ENCODE measurements around the gene SLC22A23.

SLC22A23 gene

DNA sequence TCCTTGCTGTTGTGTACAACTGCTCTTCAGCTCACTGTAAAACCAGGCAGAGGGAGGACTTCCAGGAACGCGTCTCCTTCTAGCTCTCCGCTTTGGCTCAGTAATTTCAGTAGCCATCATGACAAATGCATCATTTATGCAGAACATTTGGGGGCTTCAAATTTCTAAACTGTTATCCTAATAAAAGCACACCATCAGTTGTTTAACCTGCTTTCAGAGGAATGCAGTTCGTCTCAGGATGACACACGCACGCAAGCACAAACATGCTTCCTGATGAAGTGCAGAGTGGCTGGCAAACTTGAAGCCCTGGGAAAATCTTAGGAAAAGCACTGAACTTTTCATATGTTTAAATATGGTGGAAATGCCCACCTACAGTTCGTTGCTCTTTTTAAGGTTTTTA lies 24.4 kb downstream of the SLC22A23 start:
- DNase-seq (ENCODE audit: insufficient read length, low spot score) (no peak), FAIRE-seq (no peak)
- no peak for TF ChIP-seq CTCF (IDR thresholded peaks at IDR 0.05; ENCODE audit: insufficient read depth, missing control alignments)

DNA sequence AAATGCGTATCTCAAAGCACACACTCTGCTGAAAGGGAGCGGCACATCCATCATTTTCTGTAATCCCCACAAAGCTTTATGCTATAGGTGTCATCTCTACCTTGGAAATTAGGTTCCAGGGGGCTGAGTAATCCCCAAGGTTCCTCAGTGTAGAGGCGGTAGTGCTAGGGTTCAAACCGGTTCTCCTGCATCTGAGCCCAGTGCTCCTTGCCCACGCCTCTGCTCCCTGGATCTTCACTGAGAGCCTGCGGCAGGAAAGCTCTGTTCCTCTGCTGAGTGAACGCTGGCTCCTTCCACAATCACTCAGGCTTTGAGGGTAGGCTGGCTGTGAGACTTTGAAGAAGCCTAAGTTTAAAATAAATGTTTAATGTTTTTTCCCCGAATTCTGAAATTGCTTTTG lies 24.9 kb downstream of the SLC22A23 start:
- DNase-seq (ENCODE audit: insufficient read length, low spot score) (no peak), FAIRE-seq (no peak)
- no peak for TF ChIP-seq CTCF (IDR thresholded peaks at IDR 0.05; ENCODE audit: insufficient read depth, missing control alignments)

- DNase-seq (ENCODE audit: insufficient read length, low spot score) = no peak
- TF ChIP-seq CTCF (IDR thresholded peaks at IDR 0.05; ENCODE audit: insufficient read depth, missing control alignments) = no peak
- no peak for FAIRE-seq
These were observed 27.6 kb downstream of the SLC22A23 start for GRCh38 chr6:3429211-3429610.

- DNase-seq (ENCODE audit: insufficient read length, low spot score) (no peak), FAIRE-seq (no peak)
- no peak for TF ChIP-seq CTCF (IDR thresholded peaks at IDR 0.05; ENCODE audit: insufficient read depth, missing control alignments)
These were observed 28.1 kb downstream of the SLC22A23 start for GRCh38 chr6:3428700-3429099.

DNA sequence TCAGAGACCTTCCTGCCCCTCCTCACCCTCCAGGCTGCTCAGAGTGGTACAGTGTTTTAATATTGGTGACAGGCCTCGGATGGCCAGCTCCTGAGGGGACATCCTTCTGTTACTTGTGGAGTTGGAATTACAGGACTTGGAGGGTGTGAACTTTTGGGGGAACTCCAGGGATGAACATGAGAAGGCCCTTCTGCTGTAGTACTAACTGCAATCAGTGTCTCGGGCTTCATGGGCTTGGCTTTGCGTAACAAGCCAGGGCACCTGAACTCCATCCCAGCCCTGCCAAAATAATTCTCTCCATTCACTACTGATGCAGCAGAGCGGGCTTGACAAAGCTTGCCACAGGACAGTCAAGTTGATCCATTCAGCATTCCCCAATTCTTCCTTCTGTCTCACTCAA lies 28.6 kb downstream of the SLC22A23 start:
- no peak for TF ChIP-seq CTCF (IDR thresholded peaks at IDR 0.05; ENCODE audit: insufficient read depth, missing control alignments)
- FAIRE-seq (no peak), DNase-seq (ENCODE audit: insufficient read length, low spot score) (no peak)

- DNase-seq (ENCODE audit: insufficient read length, low spot score) (no peak), FAIRE-seq (no peak)
- no peak for TF ChIP-seq CTCF (IDR thresholded peaks at IDR 0.05; ENCODE audit: insufficient read depth, missing control alignments)
These were observed 29.2 kb downstream of the SLC22A23 start for GRCh38 chr6:3427687-3428085.

DNA sequence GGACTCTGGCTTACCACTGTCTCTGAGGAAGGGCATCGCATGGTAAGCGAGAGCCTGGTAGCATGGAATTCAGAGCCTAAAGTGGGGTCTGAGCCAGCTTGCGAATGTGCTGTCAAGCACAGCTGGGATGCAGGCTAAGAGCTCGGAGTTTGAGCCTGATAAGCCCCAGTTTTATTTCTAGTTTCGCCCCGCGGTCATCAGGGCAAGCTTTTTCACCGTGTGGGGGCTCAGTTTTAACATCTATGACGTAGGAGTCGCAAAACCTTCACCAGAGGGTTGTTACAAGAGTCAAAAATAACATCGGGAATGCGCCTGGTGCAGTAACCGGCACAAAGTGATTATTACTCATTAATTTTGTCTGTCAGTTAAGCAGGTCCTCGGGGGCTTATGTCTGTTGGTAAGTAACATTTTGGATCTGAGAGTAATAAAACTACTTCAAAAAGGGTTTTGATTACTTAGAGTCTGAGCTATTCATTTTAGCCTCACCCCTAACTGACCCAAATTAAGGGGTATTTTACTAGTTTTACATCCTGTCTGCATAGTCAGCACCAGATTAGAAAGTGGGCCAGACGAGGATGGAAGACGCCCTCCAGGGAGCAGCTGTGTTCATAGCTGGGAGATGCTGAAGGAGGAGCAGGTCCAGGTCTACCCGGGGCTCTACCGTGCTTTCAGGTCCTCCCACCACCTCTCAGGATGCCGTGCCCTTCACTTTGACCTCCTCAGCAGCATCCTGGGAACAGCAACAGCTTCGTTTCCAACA lies 29.7 kb downstream of the SLC22A23 start:
- no peak for TF ChIP-seq CTCF (IDR thresholded peaks at IDR 0.05; ENCODE audit: insufficient read depth, missing control alignments)
- FAIRE-seq = no peak
- no peak for DNase-seq (ENCODE audit: insufficient read length, low spot score)

All from D721Med (cell line).